Esophagus squamous epithelium (tissue), 5 donors: Measurements from ENCODE around the gene PRPF38B. TPM values are rescaled to one million over a fixed set of nuclear protein-coding genes. Genes with fewer than 3 reads are reported as not detected.
A peak's percentile ranks its signal among the peaks of the same experiment; 100 is the strongest.

ENCODE experiments used
- DNase-seq: peaks from one replicate; lab custom pipeline; 2025; lab: John Stamatoyannopoulos, UW
- H3K27ac ChIP-seq, 4 donors: fragments of 200-600 bp; sonication (generic); one replicate each; pipeline ENCODE4 v1.5.1; 2016 to 2019; ENCODE audit warnings: mild to moderate bottlenecking in 1 of 4
- H3K27me3 ChIP-seq, 4 donors: fragments of 200-600 bp; sonication (generic); 1 replicate in 3 of 4; 2 replicates in 1 of 4; pipeline versions ENCODE4 v1.5.1 to v1.6.0; 2017 to 2021; ENCODE audit warnings: antibody characterized with exemption in 1 of 4
- H3K36me3 ChIP-seq, 3 donors: fragments of 200-600 bp; sonication (generic); one replicate each; pipeline ENCODE4 v1.5.1; 2016 to 2019
- H3K4me1 ChIP-seq, 3 donors: fragments of 200-600 bp; sonication (generic); one replicate each; pipeline ENCODE4 v1.5.1; 2017 to 2019
- H3K4me3 ChIP-seq, 4 donors: fragments of 200-600 bp; sonication (generic); 1 replicate in 3 of 4; 2 replicates in 1 of 4; pipeline ENCODE4 v1.5.1; 2016 to 2019; ENCODE audit warnings: mild to moderate bottlenecking in 2 of 4, moderate library complexity in 1 of 4
- H3K9me3 ChIP-seq, 3 donors: fragments of 200-600 bp; sonication (generic); one replicate each; pipeline ENCODE4 v1.5.1; 2016 to 2019
- POLR2A ChIP-seq, 4 donors: fragments of 450-650 bp; IDR thresholded peaks; one replicate each; pipeline ENCODE4 v1.6.1; 2017; ENCODE audit warnings: antibody characterized with exemption in 4 of 4, mild to moderate bottlenecking in 4 of 4, moderate library complexity in 3 of 4
- WGBS, 2 donors: methylation state at CpG; one replicate each; pipeline ENCODE4 v1.1.5; 2018; 5-methylcytosine and 5-hydroxymethylcytosine counted together
- intact Hi-C: fragments of 100-400 bp; cut with DNase I; formaldehyde crosslinking; loops from one replicate; pipeline ENCODE4 v1.15.0; 2022
- total RNA-seq, 4 donors: library from RNA; depleted of rRNA; stranded (reverse); fragments of >200 nt; gene quantifications; one replicate each; pipeline ENCODE4 v1.1.0, GENCODE V29; 2016
- TF ChIP-seq, protein P1 (sequence below), 6 experiments: fragments of 450-650 bp in 4 of 6; fragments of 200-600 bp in 2 of 6; sonication (generic) in 2 of 6; IDR thresholded peaks; one replicate each; pipeline ENCODE4 v1.5.1; 2016 to 2019; ENCODE audit warnings: antibody characterized with exemption in 6 of 6, mild to moderate bottlenecking in 4 of 6, moderate library complexity in 4 of 6
- donor health status: DM: yes; HTN: yes; CAD: no.

Gene PRPF38B
- total RNA-seq, 4 donors from 2014 or later = 14.4 to 38.1 (median 27.2) TPM

DNA sequence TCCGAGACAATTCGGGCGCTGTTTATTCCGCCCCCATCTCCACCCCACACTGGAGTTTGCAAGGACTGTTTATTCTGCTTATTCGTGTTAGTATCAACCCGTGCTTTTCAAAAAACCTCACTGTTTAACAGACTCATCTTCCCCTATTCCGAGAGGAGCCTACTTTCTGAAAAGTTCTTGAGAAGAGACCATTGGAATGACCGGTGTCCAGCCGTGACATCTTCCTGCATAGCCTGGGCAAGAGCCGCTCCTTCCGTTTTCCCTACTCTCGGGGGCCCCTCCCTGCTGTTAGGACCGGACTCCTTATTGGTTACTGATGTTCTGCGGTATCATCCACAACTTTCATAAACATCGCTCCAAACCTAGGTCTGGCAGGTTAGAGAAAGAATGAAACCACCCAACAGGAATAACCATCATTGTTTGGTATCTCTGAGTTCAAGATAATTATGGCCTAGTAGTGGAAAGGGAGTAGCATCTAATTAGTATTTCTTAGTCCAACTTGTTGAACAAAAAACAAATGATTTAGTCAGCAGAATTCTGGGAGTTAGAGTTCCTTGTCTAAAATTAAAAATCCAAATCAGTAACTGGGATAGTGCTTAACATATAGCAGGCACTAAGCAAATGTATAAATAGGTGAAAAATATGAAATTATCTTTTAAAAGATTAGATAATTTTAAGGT is 55.2 kb downstream of the PRPF38B start:
- WGBS, 2 donors = 0% methylated on average over 15 of the region's 15 CpGs
- Histone ChIP-seq H3K9me3 (no peaks in the 10 kb centered on the region), H3K36me3 (peaks cover 0 to 5% (median 0%) of the 10 kb centered on the region in 3 donors), H3K4me1 (peaks cover 5 to 47% (median 15%) of the 10 kb centered on the region in 3 donors), H3K27me3 (no peaks in the 10 kb centered on the region), H3K4me3 (peak overlapping the region; percentile 74 to 99 (median 84)), H3K27ac (peak overlapping the region; percentile 97 to 100 (median 98))
- peak; percentile 11 for DNase-seq
- TF ChIP-seq, protein P1, sequence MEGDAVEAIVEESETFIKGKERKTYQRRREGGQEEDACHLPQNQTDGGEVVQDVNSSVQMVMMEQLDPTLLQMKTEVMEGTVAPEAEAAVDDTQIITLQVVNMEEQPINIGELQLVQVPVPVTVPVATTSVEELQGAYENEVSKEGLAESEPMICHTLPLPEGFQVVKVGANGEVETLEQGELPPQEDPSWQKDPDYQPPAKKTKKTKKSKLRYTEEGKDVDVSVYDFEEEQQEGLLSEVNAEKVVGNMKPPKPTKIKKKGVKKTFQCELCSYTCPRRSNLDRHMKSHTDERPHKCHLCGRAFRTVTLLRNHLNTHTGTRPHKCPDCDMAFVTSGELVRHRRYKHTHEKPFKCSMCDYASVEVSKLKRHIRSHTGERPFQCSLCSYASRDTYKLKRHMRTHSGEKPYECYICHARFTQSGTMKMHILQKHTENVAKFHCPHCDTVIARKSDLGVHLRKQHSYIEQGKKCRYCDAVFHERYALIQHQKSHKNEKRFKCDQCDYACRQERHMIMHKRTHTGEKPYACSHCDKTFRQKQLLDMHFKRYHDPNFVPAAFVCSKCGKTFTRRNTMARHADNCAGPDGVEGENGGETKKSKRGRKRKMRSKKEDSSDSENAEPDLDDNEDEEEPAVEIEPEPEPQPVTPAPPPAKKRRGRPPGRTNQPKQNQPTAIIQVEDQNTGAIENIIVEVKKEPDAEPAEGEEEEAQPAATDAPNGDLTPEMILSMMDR (IDR thresholded peaks at IDR 0.05) = no peak
- TF ChIP-seq POLR2A (IDR thresholded peaks at IDR 0.05) = peak in 2 of 4 donors; percentile 42 to 64
- intact Hi-C loops = no loop called here

DNA sequence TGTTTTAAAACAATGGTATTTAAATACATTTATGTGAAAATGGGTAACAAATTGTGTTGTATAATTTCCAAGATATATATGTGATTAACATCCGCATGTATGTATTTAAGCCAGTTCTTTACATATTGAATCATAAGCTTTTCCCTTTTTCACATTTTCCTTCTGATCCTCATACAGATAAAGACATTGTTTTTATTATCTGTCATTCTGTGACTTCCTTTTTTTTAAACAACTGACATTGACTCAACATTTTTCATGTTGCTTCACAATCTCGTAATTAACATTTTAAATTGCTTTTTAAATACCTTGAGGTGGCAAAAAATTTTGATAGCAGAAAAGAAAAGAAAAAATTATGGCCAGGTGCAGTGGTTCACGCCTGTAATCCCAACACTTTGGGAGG is 55.8 kb downstream of the PRPF38B start:
- intact Hi-C loops = no loop called here
- DNase-seq = no peak
- H3K4me1 ChIP-seq = peaks cover 5 to 51% (median 15%) of the 10 kb centered on the region in 3 donors
- peak overlapping the region in 3 of 4 donors; percentile 74 to 99 (median 92) for H3K4me3 ChIP-seq
- H3K36me3 ChIP-seq = peaks cover 0 to 11% (median 0%) of the 10 kb centered on the region in 3 donors
- H3K27ac ChIP-seq = peak overlapping the region in 3 of 4 donors; percentile 97 to 98 (median 97)
- H3K9me3 ChIP-seq = no peaks in the 10 kb centered on the region
- TF ChIP-seq, protein P1 (IDR thresholded peaks at IDR 0.05) = no peak
- no peak for TF ChIP-seq POLR2A (IDR thresholded peaks at IDR 0.05)
- no peaks in the 10 kb centered on the region for H3K27me3 ChIP-seq
- WGBS, 2 donors = 67 to 69% methylated on average over 3 of the region's 3 CpGs

DNA sequence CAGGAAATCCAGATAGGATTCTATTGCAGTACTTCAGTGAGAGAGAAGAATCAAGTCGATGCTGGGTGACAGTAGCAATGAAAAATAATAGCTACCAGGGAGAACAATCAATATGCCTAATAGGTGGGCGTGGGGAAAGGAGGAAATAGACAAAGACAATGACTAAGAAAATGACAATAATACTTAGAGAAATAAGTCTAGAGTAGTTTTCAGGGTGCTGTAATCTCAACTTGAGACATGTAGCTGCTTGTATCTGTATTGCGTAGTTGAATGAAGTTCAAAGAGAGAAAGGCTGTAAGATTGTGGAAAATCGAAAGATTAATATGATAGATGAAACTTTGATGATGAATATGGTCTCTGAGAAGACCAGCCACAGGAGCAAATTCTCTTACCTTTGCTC is 57.0 kb downstream of the PRPF38B start:
- no peak for TF ChIP-seq POLR2A (IDR thresholded peaks at IDR 0.05)
- TF ChIP-seq, protein P1 (IDR thresholded peaks at IDR 0.05) = no peak
- Histone ChIP-seq H3K27ac (peak overlapping the region in 3 of 4 donors; percentile 16 to 48 (median 40)), H3K4me1 (peaks cover 5 to 51% (median 15%) of the 10 kb centered on the region in 3 donors), H3K4me3 (no peak overlapping the region), H3K27me3 (no peaks in the 10 kb centered on the region), H3K36me3 (peaks cover 0 to 23% (median 0%) of the 10 kb centered on the region in 3 donors), H3K9me3 (no peaks in the 10 kb centered on the region)
- no peak for DNase-seq
- intact Hi-C loops = no loop called here
- 26 to 54% methylated on average over 4 of the region's 4 CpGs for WGBS, 2 donors

DNA sequence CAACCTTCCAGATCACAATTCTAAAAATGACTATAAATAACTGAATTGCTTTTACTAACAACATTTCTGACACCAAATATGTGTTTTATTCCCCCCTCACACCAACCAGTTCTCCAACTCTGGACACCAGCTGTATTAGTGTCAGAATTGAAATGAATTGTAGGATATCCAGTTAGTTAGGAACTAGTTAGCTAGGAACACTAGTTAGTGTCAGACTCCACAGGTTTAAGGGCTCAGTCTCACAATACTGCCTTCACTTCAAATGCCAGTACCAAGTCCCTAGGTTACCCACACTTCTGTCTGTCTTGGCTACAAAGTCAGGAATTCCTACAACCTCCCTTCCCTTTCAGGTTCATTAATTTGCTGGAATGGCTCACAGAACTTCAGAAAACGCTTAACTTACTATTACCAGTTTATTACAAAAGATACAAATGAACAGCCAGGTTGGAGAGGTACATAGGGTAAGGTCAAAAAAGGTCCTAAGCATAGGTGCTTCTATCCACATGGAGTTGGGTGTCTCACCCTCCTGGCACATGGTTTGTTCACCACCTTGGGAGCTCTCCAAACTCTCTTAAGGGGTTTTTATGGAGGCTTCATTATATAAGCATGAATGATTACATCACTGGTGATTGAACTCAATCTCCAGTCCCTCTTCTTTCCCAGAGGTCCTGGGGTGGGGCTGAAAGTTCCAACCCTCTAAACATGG is 58.5 kb downstream of the PRPF38B start:
- intact Hi-C loops = no loop called here
- TF ChIP-seq, protein P1 (IDR thresholded peaks at IDR 0.05) = no peak
- no peak for TF ChIP-seq POLR2A (IDR thresholded peaks at IDR 0.05)
- H3K27ac ChIP-seq = no peak overlapping the region
- H3K4me1 ChIP-seq = peaks cover 5 to 51% (median 15%) of the 10 kb centered on the region in 3 donors
- no peaks in the 10 kb centered on the region for H3K9me3 ChIP-seq
- DNase-seq = no peak
- H3K27me3 ChIP-seq = no peaks in the 10 kb centered on the region
- WGBS, 2 donors = 25 to 47% methylated on average over 1 of the region's 1 CpG
- no peak overlapping the region for H3K4me3 ChIP-seq
- H3K36me3 ChIP-seq = peaks cover 0 to 38% (median 0%) of the 10 kb centered on the region in 3 donors

Other genes with a start within 250 kb of the PRPF38B start
- gene NBPF6, start 242.0 kb upstream of the PRPF38B start, total RNA-seq = not detected
- gene EEIG2, start 132.2 kb upstream of the PRPF38B start, total RNA-seq = 1 to 10 TPM; 3.9 to 9.7 (median 5.7) TPM
- 1 to 10 TPM in 3 of 4 donors, under 1 TPM in 1; 0.80 to 4.6 (median 2.0) TPM for gene HENMT1, start 31.2 kb upstream of the PRPF38B start, total RNA-seq
- gene FNDC7, start 20.6 kb downstream of the PRPF38B start, total RNA-seq = not detected
- 10 to 100 TPM; 31.3 to 79.9 (median 45.3) TPM for gene STXBP3, start 54.4 kb downstream of the PRPF38B start, total RNA-seq
- gene AKNAD1, start 164.8 kb downstream of the PRPF38B start, total RNA-seq = 1 to 10 TPM in 2 of 4 donors, under 1 TPM in 1, not detected in 1; 0.09 to 4.8 (median 2.6) TPM
- 10 to 100 TPM; 57.3 to 89.6 (median 82.1) TPM for gene GPSM2, start 184.7 kb downstream of the PRPF38B start, total RNA-seq